Measurements from ENCODE around the gene TSPAN15. TPM values are rescaled to one million over a fixed set of nuclear protein-coding genes. Genes with fewer than 3 reads are reported as not detected.

The TSPAN15 gene
- total RNA-seq, 1 donor from 2014 or later = 156 TPM

- no peak for DNase-seq (ENCODE audit: low spot score)
Observed at GRCh38 chr10:69417542-69417941, 33.7 kb upstream of the TSPAN15 start.

- no peak for DNase-seq (ENCODE audit: low spot score)
Observed at GRCh38 chr10:69418052-69418752, 33.1 kb upstream of the TSPAN15 start.

- no peak for DNase-seq (ENCODE audit: low spot score)
Observed at GRCh38 chr10:69419096-69419743, 32.0 kb upstream of the TSPAN15 start.

- DNase-seq (ENCODE audit: low spot score) = no peak
Observed at GRCh38 chr10:69419744-69420126, 31.5 kb upstream of the TSPAN15 start.

- DNase-seq (ENCODE audit: low spot score) = peak; percentile 83
Observed at GRCh38 chr10:69421611-69422308, 29.5 kb upstream of the TSPAN15 start.

GRCh38 chr10:69422676-69423075 lies 28.6 kb upstream of the TSPAN15 start:
- DNase-seq (ENCODE audit: low spot score) = no peak

- DNase-seq (ENCODE audit: low spot score) = no peak
Observed at GRCh38 chr10:69425041-69425440, 26.2 kb upstream of the TSPAN15 start.

GRCh38 chr10:69425511-69426298 lies 25.6 kb upstream of the TSPAN15 start:
- DNase-seq (ENCODE audit: low spot score) = no peak

GRCh38 chr10:69426376-69426727 lies 24.9 kb upstream of the TSPAN15 start:
- no peak for DNase-seq (ENCODE audit: low spot score)

- DNase-seq (ENCODE audit: low spot score) = no peak
Observed at GRCh38 chr10:69428165-69428564, 23.1 kb upstream of the TSPAN15 start.

GRCh38 chr10:69434169-69434568 lies 17.1 kb upstream of the TSPAN15 start:
- DNase-seq (ENCODE audit: low spot score) = no peak

GRCh38 chr10:69434926-69435325 lies 16.3 kb upstream of the TSPAN15 start:
- no peak for DNase-seq (ENCODE audit: low spot score)

GRCh38 chr10:69435966-69436520 lies 15.2 kb upstream of the TSPAN15 start:
- DNase-seq (ENCODE audit: low spot score) = no peak

GRCh38 chr10:69437321-69438259 lies 13.7 kb upstream of the TSPAN15 start:
- no peak for DNase-seq (ENCODE audit: low spot score)

- no peak for DNase-seq (ENCODE audit: low spot score)
Observed at GRCh38 chr10:69438536-69439349, 12.5 kb upstream of the TSPAN15 start.

- DNase-seq (ENCODE audit: low spot score) = no peak
Observed at GRCh38 chr10:69439350-69439739, 11.9 kb upstream of the TSPAN15 start.

GRCh38 chr10:69439813-69440506 lies 11.3 kb upstream of the TSPAN15 start:
- no peak for DNase-seq (ENCODE audit: low spot score)

GRCh38 chr10:69443354-69443753 lies 7.9 kb upstream of the TSPAN15 start:
- DNase-seq (ENCODE audit: low spot score) = no peak

- DNase-seq (ENCODE audit: low spot score) = no peak
Observed at GRCh38 chr10:69445041-69445440, 6.2 kb upstream of the TSPAN15 start.
